22Rv1 (cell line): ENCODE data around the gene GSK3B.

Experiments
- CTCF ChIP-seq: fragments of 450-650 bp; IDR thresholded peaks from 2 replicates; pipeline ENCODE4 v1.5.1; 2017; ENCODE audit warnings: mild to moderate bottlenecking
- ZFX ChIP-seq: fragments of 450-650 bp; IDR thresholded peaks from 2 replicates; pipeline ENCODE4 v1.6.1; 2017; ENCODE audit warnings: antibody characterized with exemption, borderline replicate concordance

- TF ChIP-seq CTCF (no peak), ZFX (no peak)
Observed at GRCh38 chr3:119808843-119809242, 285.4 kb downstream of the GSK3B start.
